IMR-90 (cell line): ENCODE data around the gene FANCM. TPM values are rescaled to one million over a fixed set of nuclear protein-coding genes. Genes with fewer than 3 reads are reported as not detected.

Experiments
- ATAC-seq: fragments of 200-7000 bp; cut with Tn5 transposase; 2 replicates; pipeline ENCODE4 v1.9.1; 2020; ENCODE audit warnings: low read depth, mild to moderate bottlenecking, moderate library complexity
- BruUV-seq: library from RNA; stranded (reverse); fragments of 400-500 nt; replicated peaks from 2 replicates; lab custom pipeline; 2021; lab: Mats Ljungman, UMichigan
- CTCF ChIA-PET: fragments of 300-600 bp; formaldehyde crosslinking; extraction: SDS; loops from one replicate; lab custom pipeline; 2021; ENCODE audit warnings: antibody characterized with exemption; lab: Yijun Ruan, JAX
- POLR2A ChIA-PET: fragments of 300-600 bp; sonication (Branson Sonifier 250); formaldehyde crosslinking; loops from one replicate; lab custom pipeline; 2022; ENCODE audit warnings: antibody characterized with exemption; ENCODE audit not compliant: unreplicated experiment; lab: Charles Lee
- DNase-seq: peaks from one replicate; pipeline ENCODE4 v3.0.0; 2013
- H2AFZ ChIP-seq: replicated peaks from 2 replicates; pipeline ENCODE3; 2013; ENCODE audit warnings: low read length, mild to moderate bottlenecking; ENCODE audit not compliant: poor library complexity
- H2AK5ac ChIP-seq: 2 replicates; pipeline ENCODE4 v1.6.1; 2013; ENCODE audit warnings: low read depth, low read length, inconsistent platforms
- H2AK9ac ChIP-seq: replicated peaks from 2 replicates; pipeline ENCODE3; 2013; ENCODE audit warnings: mild to moderate bottlenecking, low read depth, low read length, moderate library complexity; ENCODE audit not compliant: poor library complexity
- H2BK120ac ChIP-seq: 2 replicates; pipeline ENCODE4 v1.6.1; 2013; ENCODE audit warnings: low read depth, low read length, inconsistent platforms
- H2BK15ac ChIP-seq: 3 replicates; pipeline ENCODE4 v1.6.1; 2013; ENCODE audit warnings: low read depth, low read length, inconsistent platforms
- H2BK20ac ChIP-seq: 2 replicates; pipeline ENCODE4 v1.6.1; 2013; ENCODE audit warnings: low read depth, mild to moderate bottlenecking, inconsistent platforms, low read length, moderate library complexity
- H2BK5ac ChIP-seq: 2 replicates; pipeline ENCODE4 v1.6.1; 2013; ENCODE audit warnings: mild to moderate bottlenecking, low read depth, low read length, inconsistent platforms; ENCODE audit not compliant: poor library complexity, severe bottlenecking
- H3K14ac ChIP-seq: replicated peaks from 2 replicates; pipeline ENCODE4 v1.6.1; 2013; ENCODE audit warnings: low read depth, low read length, inconsistent platforms
- H3K18ac ChIP-seq: 2 replicates; pipeline ENCODE4 v1.6.1; 2013; ENCODE audit warnings: low read depth, low read length, control low read depth
- H3K23ac ChIP-seq: 2 replicates; pipeline ENCODE4 v1.6.1; 2013; ENCODE audit warnings: low read depth, low read length, inconsistent platforms
- H3K27ac ChIP-seq: 2 replicates; pipeline ENCODE4 v1.5.1; 2013; ENCODE audit warnings: mild to moderate bottlenecking, control low read depth, low read length; ENCODE audit not compliant: insufficient read depth
- H3K27me3 ChIP-seq: 2 replicates; pipeline ENCODE4 v1.6.1; 2013; ENCODE audit warnings: low read length; ENCODE audit not compliant: control insufficient read depth, insufficient read depth
- H3K36me3 ChIP-seq: 2 replicates; pipeline ENCODE4 v1.6.1; 2013; ENCODE audit warnings: low read length, mixed read lengths; ENCODE audit not compliant: control insufficient read depth, insufficient read depth
- H3K4ac ChIP-seq: 2 replicates; pipeline ENCODE4 v1.6.1; 2013; ENCODE audit warnings: low read depth, low read length, inconsistent platforms
- H3K4me1 ChIP-seq: 2 replicates; pipeline ENCODE4 v1.6.1; 2013; ENCODE audit warnings: low read length, mixed read lengths; ENCODE audit not compliant: control insufficient read depth, insufficient read depth
- H3K4me2 ChIP-seq: 2 replicates; pipeline ENCODE4 v1.6.1; 2013; ENCODE audit warnings: low read depth, mild to moderate bottlenecking, control low read depth, low read length, moderate library complexity
- H3K4me3 ChIP-seq: 2 replicates; pipeline ENCODE4 v1.5.1; 2013; ENCODE audit warnings: low read depth, mild to moderate bottlenecking, control low read depth, low read length, moderate library complexity; ENCODE audit not compliant: insufficient read depth
- H3K56ac ChIP-seq: 2 replicates; pipeline ENCODE4 v1.6.1; 2013; ENCODE audit warnings: low read length, inconsistent platforms; ENCODE audit not compliant: insufficient read depth; ENCODE audit errors: extremely low read depth
- H3K79me1 ChIP-seq, 2 experiments: 2 replicates each; pipeline ENCODE4 v1.6.1; 2013; ENCODE audit warnings: low read length in 2 of 2, inconsistent platforms in 1 of 2, low read depth in 1 of 2
- H3K9ac ChIP-seq: 2 replicates; pipeline ENCODE4 v1.6.1; 2013; ENCODE audit warnings: low read depth, low read length, control low read depth
- H3K9me1 ChIP-seq: 2 replicates; pipeline ENCODE4 v1.6.1; 2013; ENCODE audit warnings: low read length, inconsistent platforms; ENCODE audit not compliant: insufficient read depth
- H3K9me3 ChIP-seq: 2 replicates; pipeline ENCODE4 v1.6.1; 2013; ENCODE audit warnings: low read length; ENCODE audit not compliant: control insufficient read depth, insufficient read depth
- H4K20me1 ChIP-seq: 2 replicates; pipeline ENCODE4 v1.6.1; 2013; ENCODE audit warnings: low read length, inconsistent platforms; ENCODE audit not compliant: insufficient read depth
- H4K5ac ChIP-seq: 2 replicates; pipeline ENCODE4 v1.6.1; 2013; ENCODE audit warnings: mild to moderate bottlenecking, low read depth, low read length, control low read depth
- H4K8ac ChIP-seq, 2 experiments: 2 replicates each; pipeline ENCODE4 v1.6.1; 2013; ENCODE audit warnings: low read depth in 2 of 2, low read length in 2 of 2, control low read depth in 1 of 2, inconsistent platforms in 1 of 2
- H4K91ac ChIP-seq: 2 replicates; pipeline ENCODE4 v1.6.1; 2013; ENCODE audit warnings: low read depth, low read length, inconsistent platforms; ENCODE audit not compliant: insufficient read depth
- MAZ ChIP-seq: IDR thresholded peaks from 2 replicates; pipeline ENCODE4 v1.6.1; 2012; ENCODE audit warnings: low read depth, mild to moderate bottlenecking, low read length, improper control_type of control experiment, moderate library complexity, borderline replicate concordance
- dilution Hi-C: fragments of 300-500 bp; cut with HindIII; formaldehyde crosslinking; loops from one replicate; pipeline ENCODE4 v1.14.3; 2018; ENCODE audit warnings: low sequenced_read_pairs; ENCODE audit not compliant: unreplicated experiment
- in situ Hi-C: fragments of 300-500 bp; cut with MboI; formaldehyde crosslinking; loops from 3 replicates; pipeline ENCODE4 v1.14.3; 2019; ENCODE audit warnings: low sequenced_read_pairs, inconsistent platforms, mixed read lengths
- intact Hi-C: fragments of 100-400 bp; cut with micrococcal nuclease; formaldehyde crosslinking; loops from 2 replicates; pipeline ENCODE4 v1.10.0; 2022
- polyA plus RNA-seq, 3 experiments: library from polyadenylated mRNA; depleted of rRNA; stranded (reverse); fragments of >200 nt; gene quantifications; 2 replicates each; pipeline ENCODE4 v1.2.3, GENCODE V29; 2012; ENCODE audit warnings: low replicate concordance in 1 of 3
- total RNA-seq: library from RNA; depleted of rRNA; stranded (reverse); fragments of >200 nt; gene quantifications from 2 replicates; pipeline ENCODE4 v1.2.3, GENCODE V29; 2012
- TF ChIP-seq, protein P1 (sequence below): conservative IDR thresholded peaks from 2 replicates; pipeline ENCODE4 v1.5.1; 2012; ENCODE audit warnings: mild to moderate bottlenecking, low read depth, low read length, improper control_type of control experiment

Gene FANCM
- total and polyA plus RNA-seq, 2 of the 4 experiments (the other 2 are of a cell fraction), result 1.7 to 7.0 TPM

DNA sequence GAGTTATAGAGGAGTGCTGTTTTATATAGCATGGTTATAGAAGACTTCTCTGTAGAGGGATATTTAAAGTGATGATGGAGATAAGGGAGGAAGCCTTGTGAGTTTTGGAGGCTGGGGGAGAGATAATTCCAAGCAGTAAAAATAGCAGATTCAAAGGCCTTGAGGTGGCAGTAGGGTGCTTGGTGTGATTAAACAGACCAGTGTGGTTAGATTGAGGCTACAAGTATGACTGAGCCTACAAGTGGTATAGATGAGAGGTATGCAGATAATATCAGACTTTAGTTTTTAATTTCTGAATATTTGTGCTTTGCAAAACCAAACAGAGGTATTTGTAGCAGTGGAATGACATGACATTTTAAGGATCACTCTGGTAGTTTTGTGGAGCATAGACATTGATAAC, 20.3 kb downstream of the FANCM start:
- Histone ChIP-seq H3K4ac (no peak overlapping the region), H3K79me1 (no peaks in the 10 kb centered on the region), H3K9ac (no peak overlapping the region), H2AFZ (no peak overlapping the region), H4K8ac (no peak overlapping the region), H3K27me3 (no peaks in the 10 kb centered on the region), H3K4me3 (no peak overlapping the region), H3K9me1 (no peaks in the 10 kb centered on the region), H4K20me1 (no peaks in the 10 kb centered on the region), H2BK120ac (no peak overlapping the region), H3K36me3 (no peaks in the 10 kb centered on the region), H3K18ac (no peak overlapping the region), H3K56ac (no peak overlapping the region), H3K9me3 (no peaks in the 10 kb centered on the region), H3K27ac (no peak overlapping the region), H4K91ac (no peak overlapping the region), H3K4me1 (no peaks in the 10 kb centered on the region), H3K14ac (no peak overlapping the region), H2BK15ac (no peak overlapping the region), H2BK20ac (no peak overlapping the region), H2AK5ac (no peak overlapping the region), H3K23ac (no peak overlapping the region), H2BK5ac (no peak overlapping the region), H3K4me2 (no peak overlapping the region), H4K5ac (no peak overlapping the region), H2AK9ac (no peak overlapping the region)
- intact Hi-C loops, result no loop called here
- DNase-seq (peak; percentile 4), ATAC-seq (no peak)
- no TSS peak for BruUV-seq
- in situ Hi-C loops, result no loop called here
- dilution Hi-C loops, result no loop called here
- no peak for TF ChIP-seq MAZ
- TF ChIP-seq, protein P1, sequence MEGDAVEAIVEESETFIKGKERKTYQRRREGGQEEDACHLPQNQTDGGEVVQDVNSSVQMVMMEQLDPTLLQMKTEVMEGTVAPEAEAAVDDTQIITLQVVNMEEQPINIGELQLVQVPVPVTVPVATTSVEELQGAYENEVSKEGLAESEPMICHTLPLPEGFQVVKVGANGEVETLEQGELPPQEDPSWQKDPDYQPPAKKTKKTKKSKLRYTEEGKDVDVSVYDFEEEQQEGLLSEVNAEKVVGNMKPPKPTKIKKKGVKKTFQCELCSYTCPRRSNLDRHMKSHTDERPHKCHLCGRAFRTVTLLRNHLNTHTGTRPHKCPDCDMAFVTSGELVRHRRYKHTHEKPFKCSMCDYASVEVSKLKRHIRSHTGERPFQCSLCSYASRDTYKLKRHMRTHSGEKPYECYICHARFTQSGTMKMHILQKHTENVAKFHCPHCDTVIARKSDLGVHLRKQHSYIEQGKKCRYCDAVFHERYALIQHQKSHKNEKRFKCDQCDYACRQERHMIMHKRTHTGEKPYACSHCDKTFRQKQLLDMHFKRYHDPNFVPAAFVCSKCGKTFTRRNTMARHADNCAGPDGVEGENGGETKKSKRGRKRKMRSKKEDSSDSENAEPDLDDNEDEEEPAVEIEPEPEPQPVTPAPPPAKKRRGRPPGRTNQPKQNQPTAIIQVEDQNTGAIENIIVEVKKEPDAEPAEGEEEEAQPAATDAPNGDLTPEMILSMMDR, result 0 out of 2 replicates have a peak, but pooled peaks have one; percentile 17
- ChIA-PET CTCF (no interaction called here), POLR2A (no interaction called here)
